ENCODE measurements around the gene NRARP. TPM values are rescaled to one million over a fixed set of nuclear protein-coding genes. Genes with fewer than 3 reads are reported as not detected.

NRARP gene
- total RNA-seq, 4 donors from 2014 or later, result 3.1 to 13.5 (median 3.9) TPM

- Histone ChIP-seq H3K4me1 (peaks cover 0 to 52% (median 25%) of the 10 kb centered on the region in 4 donors), H3K27me3 (peaks cover 0 to 36% of the 10 kb centered on the region in 2 donors), H3K36me3 (peaks cover 0 to 17% (median 0%) of the 10 kb centered on the region in 3 donors), H3K27ac (peak overlapping the region; percentile 22 to 83 (median 51)), H3K4me3 (no peak overlapping the region), H3K9me3 (no peaks in the 10 kb centered on the region)
- WGBS, 2 donors, result 45 to 59% methylated on average over 11 to 18 of the region's 18 CpGs
- DNase-seq (ENCODE audit: low spot score in 2 of 2), result no peak
- no peak for TF ChIP-seq EP300 (IDR thresholded peaks at IDR 0.05)
- TF ChIP-seq, protein P1, sequence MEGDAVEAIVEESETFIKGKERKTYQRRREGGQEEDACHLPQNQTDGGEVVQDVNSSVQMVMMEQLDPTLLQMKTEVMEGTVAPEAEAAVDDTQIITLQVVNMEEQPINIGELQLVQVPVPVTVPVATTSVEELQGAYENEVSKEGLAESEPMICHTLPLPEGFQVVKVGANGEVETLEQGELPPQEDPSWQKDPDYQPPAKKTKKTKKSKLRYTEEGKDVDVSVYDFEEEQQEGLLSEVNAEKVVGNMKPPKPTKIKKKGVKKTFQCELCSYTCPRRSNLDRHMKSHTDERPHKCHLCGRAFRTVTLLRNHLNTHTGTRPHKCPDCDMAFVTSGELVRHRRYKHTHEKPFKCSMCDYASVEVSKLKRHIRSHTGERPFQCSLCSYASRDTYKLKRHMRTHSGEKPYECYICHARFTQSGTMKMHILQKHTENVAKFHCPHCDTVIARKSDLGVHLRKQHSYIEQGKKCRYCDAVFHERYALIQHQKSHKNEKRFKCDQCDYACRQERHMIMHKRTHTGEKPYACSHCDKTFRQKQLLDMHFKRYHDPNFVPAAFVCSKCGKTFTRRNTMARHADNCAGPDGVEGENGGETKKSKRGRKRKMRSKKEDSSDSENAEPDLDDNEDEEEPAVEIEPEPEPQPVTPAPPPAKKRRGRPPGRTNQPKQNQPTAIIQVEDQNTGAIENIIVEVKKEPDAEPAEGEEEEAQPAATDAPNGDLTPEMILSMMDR (IDR thresholded peaks at IDR 0.05), result no peak
- TF ChIP-seq POLR2A (IDR thresholded peaks at IDR 0.05), result no peak
Measured at GRCh38 chr9:137318602-137319001, 16.5 kb upstream of the NRARP start.

GRCh38 chr9:137317718-137318511 is 15.8 kb upstream of the NRARP start:
- Histone ChIP-seq H3K27me3 (peaks cover 0 to 36% of the 10 kb centered on the region in 2 donors), H3K36me3 (peaks cover 0 to 17% (median 0%) of the 10 kb centered on the region in 3 donors), H3K4me3 (no peak overlapping the region), H3K27ac (peak overlapping the region in 2 of 4 donors; percentile 72 to 83), H3K4me1 (peaks cover 0 to 52% (median 25%) of the 10 kb centered on the region in 4 donors), H3K9me3 (no peaks in the 10 kb centered on the region)
- TF ChIP-seq EP300 (IDR thresholded peaks at IDR 0.05) (no peak), POLR2A (IDR thresholded peaks at IDR 0.05) (no peak)
- TF ChIP-seq, protein P1 (IDR thresholded peaks at IDR 0.05), result no peak
- DNase-seq (ENCODE audit: low spot score in 2 of 2), result no peak
- WGBS, 2 donors, result 64 to 76% methylated on average over 20 to 22 of the region's 24 CpGs

GRCh38 chr9:137317021-137317717 is 15.1 kb upstream of the NRARP start:
- Histone ChIP-seq H3K4me1 (peaks cover 0 to 52% (median 25%) of the 10 kb centered on the region in 4 donors), H3K9me3 (no peaks in the 10 kb centered on the region), H3K27me3 (peaks cover 0 to 36% of the 10 kb centered on the region in 2 donors), H3K36me3 (peaks cover 0 to 17% (median 0%) of the 10 kb centered on the region in 3 donors), H3K4me3 (no peak overlapping the region), H3K27ac (peak overlapping the region in 1 of 4 donors; percentile 83)
- no peak for DNase-seq (ENCODE audit: low spot score in 2 of 2)
- 90 to 93% methylated on average over 11 of the region's 19 CpGs for WGBS, 2 donors
- TF ChIP-seq POLR2A (IDR thresholded peaks at IDR 0.05) (no peak), EP300 (IDR thresholded peaks at IDR 0.05) (no peak)
- TF ChIP-seq, protein P1 (IDR thresholded peaks at IDR 0.05), result no peak

DNA sequence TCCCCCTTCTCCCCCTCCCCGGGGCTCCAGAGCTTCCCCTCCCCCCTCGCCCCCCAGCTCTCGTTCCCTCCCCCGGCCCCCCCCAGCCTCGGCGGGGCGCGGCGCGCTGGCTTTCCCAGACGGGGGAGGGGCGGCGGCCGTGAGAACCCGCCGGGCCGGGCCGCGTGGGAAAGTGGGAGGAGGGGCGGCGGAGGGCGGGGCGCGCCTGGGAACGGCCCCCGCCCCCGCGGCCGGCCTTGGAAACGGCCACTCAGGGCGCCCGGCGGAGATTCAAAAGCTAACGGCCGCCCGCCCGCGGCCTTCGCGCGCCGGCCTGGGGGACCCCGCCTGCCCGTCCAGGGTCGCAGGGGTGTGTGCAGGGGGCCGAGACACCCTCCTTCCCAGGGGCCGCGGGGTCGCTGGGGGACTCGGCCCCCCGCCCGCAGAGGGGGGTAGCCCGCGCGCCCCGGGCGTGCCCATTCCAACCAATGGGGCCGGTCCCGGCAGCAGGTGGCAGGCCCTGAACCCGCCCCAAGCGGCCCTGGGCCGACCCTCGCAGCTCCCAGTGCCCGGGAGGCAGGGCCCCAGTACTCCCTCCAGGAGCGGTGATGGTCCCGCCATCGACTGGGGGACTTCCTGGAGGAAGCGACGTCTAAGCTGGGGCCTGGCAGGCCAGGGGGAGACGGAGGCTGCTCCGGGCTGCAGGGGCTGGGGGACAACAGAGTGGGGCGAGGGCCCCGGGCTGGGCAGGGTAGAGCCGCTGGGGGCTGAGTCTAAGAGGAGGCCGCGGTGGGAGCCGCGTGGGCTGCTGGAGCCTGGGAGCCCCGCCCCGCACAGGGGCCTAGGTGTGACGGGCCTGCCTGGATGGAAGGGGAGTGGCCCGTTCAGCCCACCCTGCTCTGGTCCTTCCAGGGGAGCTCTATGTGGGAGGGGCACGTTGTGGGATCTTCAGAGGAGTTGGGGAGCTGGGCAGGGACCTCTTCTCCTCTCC is 14.2 kb upstream of the NRARP start:
- Histone ChIP-seq H3K27ac (peak overlapping the region in 1 of 4 donors; percentile 60), H3K4me3 (peak overlapping the region in 3 of 4 donors; percentile 14 to 36 (median 26)), H3K9me3 (no peaks in the 10 kb centered on the region), H3K36me3 (peaks cover 0 to 17% (median 0%) of the 10 kb centered on the region in 3 donors), H3K4me1 (peaks cover 0 to 52% (median 25%) of the 10 kb centered on the region in 4 donors), H3K27me3 (peaks cover 0 to 36% of the 10 kb centered on the region in 2 donors)
- 14 to 29% methylated on average over 20 to 23 of the region's 83 CpGs for WGBS, 2 donors
- DNase-seq (ENCODE audit: low spot score in 2 of 2), result no peak
- TF ChIP-seq EP300 (IDR thresholded peaks at IDR 0.05) (no peak), POLR2A (IDR thresholded peaks at IDR 0.05) (no peak)
- TF ChIP-seq, protein P1 (IDR thresholded peaks at IDR 0.05), result no peak

Data from tibial nerve (tissue), 4 donors.